GM23338 (cell line): Measurements from ENCODE around the gene COPZ1.

ENCODE experiments used
- EZH2 ChIP-seq: fragments of 200-600 bp; sonication (generic); IDR thresholded peaks from one replicate; pipeline ENCODE4 v1.8.0; 2017; ENCODE audit warnings: antibody characterized with exemption, mild to moderate bottlenecking, low read depth; ENCODE audit not compliant: unreplicated experiment
- JUNB ChIP-seq: IDR thresholded peaks from one replicate; pipeline ENCODE4 v1.6.1; 2016; ENCODE audit warnings: antibody characterized with exemption; ENCODE audit not compliant: unreplicated experiment

GRCh38 chr12:54349679-54350078, 24.7 kb downstream of the COPZ1 start:
- TF ChIP-seq JUNB (no peak), EZH2 (no peak)
